Tibial artery (tissue), 4 donors: ENCODE measurements around the gene CLEC3B.
A peak's percentile ranks its signal among the peaks of the same experiment; 100 is the strongest.

Experiments used
- DNase-seq, 2 donors: peaks; one replicate each; pipeline ENCODE4 v3.0.0-alpha.2; 2019
- H3K27ac ChIP-seq, 2 donors: fragments of 200-600 bp; sonication (generic) in 1 of 2; 1 replicate in 1 of 2; 2 replicates in 1 of 2; pipeline ENCODE4 v1.5.1; 2018 to 2019; ENCODE audit warnings: mild to moderate bottlenecking in 1 of 2
- H3K27me3 ChIP-seq, 2 donors: fragments of 200-600 bp; sonication (generic) in 1 of 2; one replicate each; pipeline versions ENCODE4 v1.5.1 to v1.6.0; 2016 to 2019
- H3K36me3 ChIP-seq, 3 donors: fragments of 200-600 bp; sonication (generic) in 2 of 3; one replicate each; pipeline ENCODE4 v1.5.1; 2016 to 2019; ENCODE audit warnings: mild to moderate bottlenecking in 2 of 3
- H3K4me1 ChIP-seq, 4 donors: fragments of 200-600 bp; sonication (generic) in 2 of 4; 1 replicate in 3 of 4; 2 replicates in 1 of 4; pipeline ENCODE4 v1.5.1; 2016 to 2019
- H3K4me3 ChIP-seq, 2 donors: fragments of 200-600 bp; sonication (generic) in 1 of 2; 1 replicate in 1 of 2; 2 replicates in 1 of 2; pipeline ENCODE4 v1.5.1; 2018 to 2019; ENCODE audit warnings: mild to moderate bottlenecking in 2 of 2
- H3K9me3 ChIP-seq, 3 donors: fragments of 200-600 bp; sonication (generic) in 1 of 3; one replicate each; pipeline ENCODE4 v1.5.1; 2016 to 2019
- intact Hi-C: fragments of 100-400 bp; cut with DNase I; formaldehyde crosslinking; loops from one replicate; pipeline ENCODE4 v1.15.0; 2023; ENCODE audit warnings: low total_unique reads
- TF ChIP-seq, protein P1 (sequence below), 2 experiments: fragments of 200-600 bp in 1 of 2; fragments of 450-650 bp in 1 of 2; IDR thresholded peaks; one replicate each; pipeline ENCODE4 v1.5.1; 2017 to 2019; ENCODE audit warnings: antibody characterized with exemption in 2 of 2, mild to moderate bottlenecking in 1 of 2, moderate library complexity in 1 of 2

The CLEC3B gene

DNA sequence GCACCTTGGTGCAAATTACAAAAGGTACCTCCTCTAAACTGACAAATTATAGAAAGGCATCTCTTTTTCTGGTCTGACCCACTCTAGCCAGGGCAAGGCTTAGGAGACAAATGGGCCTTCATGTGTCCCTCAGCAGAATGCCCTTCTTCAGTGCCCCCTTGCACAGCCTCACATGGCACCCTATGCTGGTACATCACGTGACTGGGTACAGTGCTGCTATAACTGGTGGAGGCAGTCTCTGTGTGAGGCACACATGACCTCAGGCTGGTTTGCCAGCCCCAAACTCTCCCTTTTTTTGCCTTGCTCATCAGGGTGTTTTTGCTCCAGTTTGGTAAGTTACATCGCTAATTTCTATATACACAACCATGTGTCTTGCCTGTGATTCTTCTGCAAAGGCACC lies 3.1 kb downstream of the CLEC3B start:
- H3K4me3 ChIP-seq, result no peak overlapping the region
- no peaks in the 10 kb centered on the region for H3K9me3 ChIP-seq
- H3K4me1 ChIP-seq, result peaks cover 0 to 61% (median 57%) of the 10 kb centered on the region in 4 donors
- peaks cover 0 to 13% (median 5%) of the 10 kb centered on the region in 3 donors for H3K36me3 ChIP-seq
- H3K27ac ChIP-seq, result peak overlapping the region; percentile 75 to 76
- H3K27me3 ChIP-seq, result no peaks in the 10 kb centered on the region
- DNase-seq, result no peak
- TF ChIP-seq, protein P1, sequence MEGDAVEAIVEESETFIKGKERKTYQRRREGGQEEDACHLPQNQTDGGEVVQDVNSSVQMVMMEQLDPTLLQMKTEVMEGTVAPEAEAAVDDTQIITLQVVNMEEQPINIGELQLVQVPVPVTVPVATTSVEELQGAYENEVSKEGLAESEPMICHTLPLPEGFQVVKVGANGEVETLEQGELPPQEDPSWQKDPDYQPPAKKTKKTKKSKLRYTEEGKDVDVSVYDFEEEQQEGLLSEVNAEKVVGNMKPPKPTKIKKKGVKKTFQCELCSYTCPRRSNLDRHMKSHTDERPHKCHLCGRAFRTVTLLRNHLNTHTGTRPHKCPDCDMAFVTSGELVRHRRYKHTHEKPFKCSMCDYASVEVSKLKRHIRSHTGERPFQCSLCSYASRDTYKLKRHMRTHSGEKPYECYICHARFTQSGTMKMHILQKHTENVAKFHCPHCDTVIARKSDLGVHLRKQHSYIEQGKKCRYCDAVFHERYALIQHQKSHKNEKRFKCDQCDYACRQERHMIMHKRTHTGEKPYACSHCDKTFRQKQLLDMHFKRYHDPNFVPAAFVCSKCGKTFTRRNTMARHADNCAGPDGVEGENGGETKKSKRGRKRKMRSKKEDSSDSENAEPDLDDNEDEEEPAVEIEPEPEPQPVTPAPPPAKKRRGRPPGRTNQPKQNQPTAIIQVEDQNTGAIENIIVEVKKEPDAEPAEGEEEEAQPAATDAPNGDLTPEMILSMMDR (IDR thresholded peaks at IDR 0.05), result no peak
- intact Hi-C loops, result no loop called here

DNA sequence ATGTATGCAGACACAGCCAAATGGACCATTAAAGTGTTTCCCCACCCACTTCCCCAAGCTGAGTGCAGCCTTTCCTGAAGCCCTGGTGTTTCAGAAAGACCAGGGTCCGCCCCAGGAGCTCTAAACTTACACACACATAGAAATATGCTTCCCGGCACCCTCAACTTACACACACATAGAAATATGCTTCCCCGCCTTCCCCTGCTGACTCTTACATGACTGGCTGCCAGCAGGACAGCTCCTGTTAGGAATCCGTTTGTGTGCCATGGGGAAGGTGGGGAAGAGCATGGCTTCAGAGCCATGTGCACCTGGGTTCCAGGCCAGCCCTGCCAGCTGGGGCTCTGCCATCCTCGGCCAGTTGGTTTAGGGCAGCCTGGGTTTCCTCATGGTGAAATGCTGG lies 3.6 kb downstream of the CLEC3B start:
- TF ChIP-seq, protein P1 (IDR thresholded peaks at IDR 0.05), result no peak
- Histone ChIP-seq H3K9me3 (no peaks in the 10 kb centered on the region), H3K4me1 (peaks cover 0 to 61% (median 55%) of the 10 kb centered on the region in 4 donors), H3K36me3 (peaks cover 0 to 13% (median 5%) of the 10 kb centered on the region in 3 donors), H3K27ac (peak overlapping the region; percentile 75 to 76), H3K27me3 (no peaks in the 10 kb centered on the region), H3K4me3 (no peak overlapping the region)
- intact Hi-C loops, result loop anchor here (10.0 kb wide), 1 partner anchor 635 kb away; no protein-coding TSS in a partner anchor
- no peak for DNase-seq

DNA sequence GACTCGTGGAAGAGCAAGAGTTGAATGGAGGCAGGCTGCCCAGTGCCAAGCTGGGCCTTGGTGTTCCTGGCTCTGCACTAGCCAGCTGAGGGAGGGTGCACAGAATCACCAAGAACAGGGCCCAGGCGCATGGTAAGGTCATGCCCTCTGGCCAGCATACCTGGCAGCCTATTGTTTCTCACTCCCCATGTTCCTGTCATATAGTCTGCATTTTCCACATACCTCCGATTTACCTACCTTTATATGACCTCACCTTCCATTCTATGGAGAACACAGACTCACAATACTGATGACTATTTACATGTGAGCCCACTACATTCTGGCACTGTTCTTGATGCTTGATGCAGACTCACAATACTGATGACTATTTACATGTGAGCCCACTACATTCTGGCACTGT lies 5.4 kb downstream of the CLEC3B start:
- TF ChIP-seq, protein P1 (IDR thresholded peaks at IDR 0.05), result no peak
- no peaks in the 10 kb centered on the region for H3K27me3 ChIP-seq
- H3K36me3 ChIP-seq, result peaks cover 0 to 13% (median 5%) of the 10 kb centered on the region in 3 donors
- H3K9me3 ChIP-seq, result no peaks in the 10 kb centered on the region
- intact Hi-C loops, result loop anchor here (10.0 kb wide), 1 partner anchor 633 kb away; no protein-coding TSS in a partner anchor
- H3K4me1 ChIP-seq, result peaks cover 0 to 61% (median 49%) of the 10 kb centered on the region in 4 donors
- no peak for DNase-seq
- H3K4me3 ChIP-seq, result no peak overlapping the region
- no peak overlapping the region for H3K27ac ChIP-seq

DNA sequence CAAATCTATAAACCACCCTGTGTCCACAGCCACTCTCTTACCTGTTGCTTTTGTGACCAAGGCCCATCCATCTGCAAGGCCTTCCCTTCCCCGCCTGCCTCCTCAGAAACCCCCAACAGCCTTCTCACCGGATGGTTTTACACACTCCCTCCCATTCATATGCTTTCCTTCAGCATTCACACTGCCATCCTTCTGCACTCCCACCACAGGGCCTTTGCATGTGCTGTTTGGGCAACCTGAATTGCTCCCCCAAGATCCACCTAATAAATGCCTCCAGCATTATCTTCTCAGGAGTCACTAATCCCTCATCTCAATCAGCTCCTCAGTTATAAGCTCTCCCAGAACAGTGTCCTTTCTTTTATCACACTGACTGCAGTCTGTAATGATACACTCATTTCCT lies 6.0 kb downstream of the CLEC3B start:
- Histone ChIP-seq H3K4me3 (no peak overlapping the region), H3K27me3 (no peaks in the 10 kb centered on the region), H3K36me3 (peaks cover 0 to 13% (median 5%) of the 10 kb centered on the region in 3 donors), H3K9me3 (no peaks in the 10 kb centered on the region), H3K27ac (no peak overlapping the region), H3K4me1 (peaks cover 0 to 61% (median 46%) of the 10 kb centered on the region in 4 donors)
- intact Hi-C loops, result loop anchor here (10.0 kb wide), 1 partner anchor 633 kb away; no protein-coding TSS in a partner anchor
- TF ChIP-seq, protein P1 (IDR thresholded peaks at IDR 0.05), result no peak
- no peak for DNase-seq

DNA sequence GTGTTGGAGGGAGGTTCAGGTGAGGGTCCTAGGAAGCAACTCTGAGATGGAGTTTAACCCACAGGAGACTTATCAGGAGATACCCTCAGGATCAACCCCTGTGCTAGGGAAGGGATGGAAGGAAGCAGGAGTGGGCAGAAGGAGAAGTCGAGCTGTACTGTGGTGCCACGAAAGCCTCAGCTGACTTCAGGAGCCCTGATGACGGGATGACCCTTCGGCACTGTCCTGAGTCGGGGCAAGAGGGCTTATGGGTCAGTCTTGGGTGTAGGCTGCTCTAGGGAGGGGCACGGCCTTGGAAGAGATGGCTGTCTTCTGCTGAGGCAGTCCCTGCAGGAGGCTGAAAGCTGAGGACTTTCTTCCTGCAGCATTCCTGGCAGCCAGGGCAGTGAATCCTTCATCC lies 7.7 kb downstream of the CLEC3B start:
- DNase-seq, result no peak
- peaks cover 0 to 13% (median 5%) of the 10 kb centered on the region in 3 donors for H3K36me3 ChIP-seq
- H3K27ac ChIP-seq, result peak overlapping the region in 1 of 2 donors; percentile 72
- H3K9me3 ChIP-seq, result no peaks in the 10 kb centered on the region
- H3K4me1 ChIP-seq, result peaks cover 0 to 49% (median 29%) of the 10 kb centered on the region in 4 donors
- intact Hi-C loops, result loop anchor here (10.0 kb wide), 1 partner anchor 631 kb away; no protein-coding TSS in a partner anchor
- H3K4me3 ChIP-seq, result no peak overlapping the region
- TF ChIP-seq, protein P1 (IDR thresholded peaks at IDR 0.05), result no peak
- no peaks in the 10 kb centered on the region for H3K27me3 ChIP-seq
